Activated T-cell treated with anti-CD3 and anti-CD28 coated beads, Interleukin-2, amount 50 U/mL, for 72 hours (primary cell): ENCODE measurements around the gene RUSF1. TPM values are rescaled to one million over a fixed set of nuclear protein-coding genes. Genes with fewer than 3 reads are reported as not detected.
"Not testable (repeated sequence)": the region's sequence is repeated elsewhere in the genome, so short reads cannot be mapped to it uniquely, and the experiment has no call there.

ENCODE experiments used
- ATAC-seq, 2 donors: fragments of 150-1000 bp; cut with Tn5 transposase; replicated peaks in 1 of 2; 2 replicates each; pipeline ENCODE4 v1.10.0; 2021; ENCODE audit warnings: moderate library complexity in 2 of 2, mild to moderate bottlenecking in 1 of 2
- DNase-seq, 2 donors: peaks; one replicate each; pipeline ENCODE4 v3.0.0; 2021 to 2022; ENCODE audit warnings: mixed read lengths in 1 of 2
- H3K27ac Mint-ChIP-seq: one replicate; pipeline ENCODE4 v1.8.0; 2022; ENCODE audit warnings: mild to moderate bottlenecking, moderate library complexity, mixed read lengths
- H3K27me3 Mint-ChIP-seq: one replicate; pipeline ENCODE4 v1.8.0; 2022; ENCODE audit warnings: low read depth, mixed read lengths
- H3K36me3 Mint-ChIP-seq, 2 donors: one replicate each; pipeline ENCODE4 v1.8.0; 2022; ENCODE audit warnings: mixed read lengths in 2 of 2, mild to moderate bottlenecking in 1 of 2; ENCODE audit not compliant: insufficient read depth in 2 of 2
- H3K4me1 Mint-ChIP-seq: one replicate; pipeline ENCODE4 v1.8.0; 2022; ENCODE audit warnings: low read depth, mixed read lengths
- H3K4me3 Mint-ChIP-seq, 2 donors: one replicate each; pipeline ENCODE4 v1.8.0; 2022; ENCODE audit warnings: mild to moderate bottlenecking in 2 of 2, mixed read lengths in 2 of 2, moderate library complexity in 2 of 2
- H3K9me3 Mint-ChIP-seq, 2 donors: one replicate each; pipeline ENCODE4 v1.8.0; 2022; ENCODE audit warnings: mixed read lengths in 2 of 2
- total RNA-seq, 2 donors: library from RNA; stranded (reverse); gene quantifications; one replicate each; pipeline ENCODE4 v1.2.3, GENCODE V29; 2022

Gene RUSF1
- total RNA-seq, 2 donors from 2014 or later = 46.8 to 57.4 TPM

GRCh38 chr16:31488468-31489297 lies 19.5 kb downstream of the RUSF1 start:
- H3K9me3 Mint-ChIP-seq = no peaks in the 10 kb centered on the region
- no peak for DNase-seq
- H3K4me1 Mint-ChIP-seq = no peaks in the 10 kb centered on the region
- no peaks in the 10 kb centered on the region for H3K36me3 Mint-ChIP-seq
- no peaks in the 10 kb centered on the region for H3K27me3 Mint-ChIP-seq
- no peak overlapping the region for H3K27ac Mint-ChIP-seq
- H3K4me3 Mint-ChIP-seq = peak overlapping the region; percentile 92 to 94
- ATAC-seq = no peak

GRCh38 chr16:31487720-31488467 lies 20.3 kb downstream of the RUSF1 start:
- no peaks in the 10 kb centered on the region for H3K36me3 Mint-ChIP-seq
- no peaks in the 10 kb centered on the region for H3K27me3 Mint-ChIP-seq
- DNase-seq (peak; percentile 68 to 76), ATAC-seq (peak; percentile 92)
- H3K4me1 Mint-ChIP-seq = no peaks in the 10 kb centered on the region
- H3K4me3 Mint-ChIP-seq = peak overlapping the region; percentile 92 to 94
- H3K9me3 Mint-ChIP-seq = no peaks in the 10 kb centered on the region
- H3K27ac Mint-ChIP-seq = no peak overlapping the region

- H3K36me3 Mint-ChIP-seq = no peaks in the 10 kb centered on the region
- no peaks in the 10 kb centered on the region for H3K4me1 Mint-ChIP-seq
- ATAC-seq (peak; percentile 10 to 15), DNase-seq (no peak)
- H3K4me3 Mint-ChIP-seq = peak overlapping the region; percentile 92 to 94
- no peaks in the 10 kb centered on the region for H3K9me3 Mint-ChIP-seq
- no peak overlapping the region for H3K27ac Mint-ChIP-seq
- no peaks in the 10 kb centered on the region for H3K27me3 Mint-ChIP-seq
Observed at GRCh38 chr16:31487071-31487719, 21.0 kb downstream of the RUSF1 start.

- Mint-ChIP-seq H3K36me3 (no peaks in the 10 kb centered on the region), H3K27me3 (no peaks in the 10 kb centered on the region), H3K4me3 (peak overlapping the region; percentile 92 to 94), H3K27ac (no peak overlapping the region), H3K9me3 (no peaks in the 10 kb centered on the region), H3K4me1 (no peaks in the 10 kb centered on the region)
- no peak for DNase-seq
- ATAC-seq = no peak
Observed at GRCh38 chr16:31486045-31486444, 22.1 kb downstream of the RUSF1 start.

- Mint-ChIP-seq H3K4me1 (no peaks in the 10 kb centered on the region), H3K36me3 (no peaks in the 10 kb centered on the region), H3K27ac (no peak overlapping the region), H3K9me3 (no peaks in the 10 kb centered on the region), H3K4me3 (no peak overlapping the region), H3K27me3 (no peaks in the 10 kb centered on the region)
- no peak for DNase-seq
- ATAC-seq = no peak
Observed at GRCh38 chr16:31485571-31485970, 22.6 kb downstream of the RUSF1 start.

- Mint-ChIP-seq H3K36me3 (no peaks in the 10 kb centered on the region), H3K9me3 (no peaks in the 10 kb centered on the region), H3K27ac (no peak overlapping the region), H3K27me3 (no peaks in the 10 kb centered on the region), H3K4me3 (no peak overlapping the region), H3K4me1 (no peaks in the 10 kb centered on the region)
- ATAC-seq (no peak), DNase-seq (no peak)
Observed at GRCh38 chr16:31484491-31485171, 23.6 kb downstream of the RUSF1 start.

- H3K4me3 Mint-ChIP-seq, H3K9me3 Mint-ChIP-seq, DNase-seq, ATAC-seq, H3K27ac Mint-ChIP-seq, H3K4me1 Mint-ChIP-seq, H3K36me3 Mint-ChIP-seq, H3K27me3 Mint-ChIP-seq: not testable (repeated sequence)
Observed at GRCh38 chr16:31484048-31484447, 24.1 kb downstream of the RUSF1 start.

GRCh38 chr16:31483081-31483480 lies 25.1 kb downstream of the RUSF1 start, which contains the start of gene SLC5A2:
Gene SLC5A2, plus strand, starts transcription at chr16:31483123. Its CDS starts 14 bp downstream, at chr16:31483137.
- no peak within 1 kb of the TSS for H3K27ac Mint-ChIP-seq

GRCh38 chr16:31480851-31481536 lies 27.2 kb downstream of the RUSF1 start:
- Mint-ChIP-seq H3K4me3 (no peak overlapping the region), H3K36me3 (no peaks in the 10 kb centered on the region)

More at GRCh38 chr16:31483081-31483480, 25.1 kb downstream of the RUSF1 start, which contains the start of gene SLC5A2:
- Mint-ChIP-seq H3K4me1 (peaks cover 5% of the 10 kb centered on the region), H3K27me3 (no peaks in the 10 kb centered on the region), H3K36me3 (no peaks in the 10 kb centered on the region), H3K9me3 (no peaks in the 10 kb centered on the region), H3K4me3 (no peak within 1 kb of the TSS)
- no peak for ATAC-seq
- no peak for DNase-seq

GRCh38 chr16:31479751-31480150 lies 28.4 kb downstream of the RUSF1 start:
- Mint-ChIP-seq H3K9me3 (no peaks in the 10 kb centered on the region), H3K4me3 (no peak overlapping the region), H3K36me3 (no peaks in the 10 kb centered on the region), H3K27ac (no peak overlapping the region), H3K4me1 (peaks cover 21% of the 10 kb centered on the region), H3K27me3 (peaks cover 14% of the 10 kb centered on the region)
- ATAC-seq (no peak), DNase-seq (no peak)

More at GRCh38 chr16:31480851-31481536, 27.2 kb downstream of the RUSF1 start:
- peaks cover 5% of the 10 kb centered on the region for H3K27me3 Mint-ChIP-seq
- H3K4me1 Mint-ChIP-seq = peaks cover 20% of the 10 kb centered on the region
- no peak overlapping the region for H3K27ac Mint-ChIP-seq
- ATAC-seq (no peak), DNase-seq (no peak)
- no peaks in the 10 kb centered on the region for H3K9me3 Mint-ChIP-seq

- Mint-ChIP-seq H3K9me3 (no peaks in the 10 kb centered on the region), H3K4me3 (no peak overlapping the region), H3K36me3 (no peaks in the 10 kb centered on the region), H3K27ac (no peak overlapping the region), H3K4me1 (peaks cover 21% of the 10 kb centered on the region), H3K27me3 (peaks cover 22% of the 10 kb centered on the region)
- DNase-seq = no peak
- ATAC-seq = no peak
Observed at GRCh38 chr16:31478956-31479355, 29.2 kb downstream of the RUSF1 start.
